HCT116 (cell line): ENCODE measurements around the gene MYCBP2. TPM values are rescaled to one million over a fixed set of nuclear protein-coding genes. Genes with fewer than 3 reads are reported as not detected.

ENCODE experiments used
- ATAC-seq: fragments of 200-7000 bp; cut with Tn5 transposase; 2 replicates; pipeline ENCODE4 v1.9.1; 2020; ENCODE audit warnings: mild to moderate bottlenecking, moderate library complexity
- BruUV-seq: library from RNA; stranded (reverse); fragments of 400-500 nt; replicated peaks from 2 replicates; lab custom pipeline; 2021; lab: Mats Ljungman, UMichigan
- CTCF ChIA-PET: fragments of 300-600 bp; sonication (Branson Sonifier 250); formaldehyde crosslinking; loops from one replicate; lab custom pipeline; 2021; ENCODE audit warnings: antibody characterized with exemption; lab: Charles Lee
- POLR2A ChIA-PET: fragments of 300-600, 350-600 bp; sonication (Branson Sonifier 250); formaldehyde crosslinking; loops from one replicate; lab custom pipeline; 2021; ENCODE audit warnings: antibody characterized with exemption; lab: Charles Lee
- RAD21 ChIA-PET, 2 experiments: fragments of 300-600 bp; sonication (Branson Sonifier 250); formaldehyde crosslinking; loops; one replicate each; lab custom pipeline; 2023; ENCODE audit warnings: low total read pairs in 2 of 2; ENCODE audit not compliant: uncharacterized antibody in 2 of 2, unreplicated experiment in 2 of 2, low non-redundant PET in 1 of 2; lab: Charles Lee
- DNase-seq: peaks from one replicate; pipeline ENCODE4 v3.0.0-alpha.2; 2010; ENCODE audit warnings: low read depth, low spot score
- H2AFZ ChIP-seq: fragments of 200-600 bp; shearing (Covaris generic), sonication (generic); 2 replicates; pipeline ENCODE4 v1.6.1; 2017; ENCODE audit warnings: low read depth, mixed run types, mixed read lengths, antibody characterized with exemption, low read length; ENCODE audit not compliant: poor library complexity, severe bottlenecking
- H3K27ac ChIP-seq: 2 replicates; pipeline ENCODE4 v1.5.1; 2012; ENCODE audit warnings: low read depth, low read length
- H3K27me3 ChIP-seq: fragments of 200-600 bp; sonication (generic); 2 replicates; pipeline ENCODE4 v1.6.1; 2016; ENCODE audit warnings: mixed run types, low read length, mixed read lengths; ENCODE audit not compliant: insufficient read depth
- H3K36me3 ChIP-seq, 2 experiments: fragments of 200-500 bp in 1 of 2; fragments of 200-600 bp in 1 of 2; sonication (Bioruptor generic) in 1 of 2; sonication (generic) in 1 of 2; 2 replicates each; pipeline versions ENCODE4 v1.5.1 to v1.6.1; 2014 to 2016; ENCODE audit warnings: low read length in 2 of 2, inconsistent platforms in 1 of 2, mixed read lengths in 1 of 2, mixed run types in 1 of 2; ENCODE audit not compliant: insufficient read depth in 2 of 2, control insufficient read depth in 1 of 2
- H3K4me1 ChIP-seq, 2 experiments: fragments of 200-600 bp in 1 of 2; sonication (generic) in 1 of 2; 2 replicates each; pipeline versions ENCODE4 v1.5.1 to v1.6.1; 2012 to 2017; ENCODE audit warnings: low read length in 2 of 2, inconsistent platforms in 1 of 2, mild to moderate bottlenecking in 1 of 2, mixed read lengths in 1 of 2, mixed run types in 1 of 2, moderate library complexity in 1 of 2; ENCODE audit not compliant: insufficient read depth in 2 of 2, control insufficient read depth in 1 of 2
- H3K4me2 ChIP-seq: fragments of 200-600 bp; sonication (generic); 2 replicates; pipeline ENCODE4 v1.6.1; 2017; ENCODE audit warnings: mixed run types, low read length, mixed read lengths
- H3K4me3 ChIP-seq, 2 experiments: fragments of 200-600 bp in 1 of 2; sonication (generic) in 1 of 2; replicated peaks in 1 of 2; 2 replicates each; pipeline ENCODE4 v1.5.1; 2011 to 2016; ENCODE audit warnings: low read length in 2 of 2, control low read depth in 1 of 2, low read depth in 1 of 2, mild to moderate bottlenecking in 1 of 2, mixed read lengths in 1 of 2, mixed run types in 1 of 2
- H3K79me2 ChIP-seq: fragments of 200-600 bp; sonication (generic); 2 replicates; pipeline ENCODE4 v1.6.1; 2017; ENCODE audit warnings: mild to moderate bottlenecking, mixed run types, low read length, moderate library complexity, mixed read lengths; ENCODE audit not compliant: insufficient read depth
- H3K9ac ChIP-seq: fragments of 200-600 bp; sonication (generic); 2 replicates; pipeline ENCODE4 v1.6.1; 2016; ENCODE audit warnings: low read length, mixed read lengths
- H3K9me2 ChIP-seq: fragments of 200-600 bp; sonication (generic), shearing (Covaris generic); 2 replicates; pipeline ENCODE4 v1.6.1; 2017; ENCODE audit warnings: mixed run types, mild to moderate bottlenecking, moderate library complexity; ENCODE audit not compliant: insufficient read depth
- H3K9me3 ChIP-seq, 2 experiments: fragments of 200-500 bp in 1 of 2; fragments of 200-600 bp in 1 of 2; sonication (Bioruptor generic) in 1 of 2; sonication (generic) in 1 of 2; 2 replicates each; pipeline ENCODE4 v1.6.1; 2014 to 2017; ENCODE audit warnings: low read length in 2 of 2, mixed read lengths in 2 of 2, inconsistent platforms in 1 of 2, low read depth in 1 of 2, mild to moderate bottlenecking in 1 of 2, mixed run types in 1 of 2, moderate library complexity in 1 of 2; ENCODE audit not compliant: control insufficient read depth in 1 of 2, insufficient read depth in 1 of 2
- H4K20me1 ChIP-seq: fragments of 200-600 bp; sonication (generic), shearing (Covaris generic); 2 replicates; pipeline ENCODE4 v1.6.1; 2017; ENCODE audit warnings: mixed run types, mild to moderate bottlenecking, moderate library complexity; ENCODE audit not compliant: insufficient read depth
- CEBPB ChIP-seq: IDR thresholded peaks from 2 replicates; pipeline ENCODE4 v1.6.1; 2012; ENCODE audit warnings: low read depth
- EGR1 ChIP-seq: IDR thresholded peaks from 2 replicates; pipeline ENCODE4 v1.6.1; 2012; ENCODE audit warnings: low read depth
- ELF1 ChIP-seq: IDR thresholded peaks from 2 replicates; pipeline ENCODE4 v1.6.1; 2012; ENCODE audit warnings: low read depth, borderline replicate concordance
- EZH2 ChIP-seq: fragments of 200-600 bp; sonication (generic); IDR thresholded peaks from 2 replicates; pipeline ENCODE4 v1.6.1; 2017; ENCODE audit warnings: antibody characterized with exemption, mixed run types
- EZH2phosphoT487 ChIP-seq: fragments of 200-600 bp; IDR thresholded peaks from 2 replicates; pipeline ENCODE4 v1.6.1; 2018; ENCODE audit warnings: antibody characterized with exemption, borderline replicate concordance
- JUND ChIP-seq: IDR thresholded peaks from 2 replicates; pipeline ENCODE4 v1.6.1; 2012
- RAD21 ChIP-seq: IDR thresholded peaks from 2 replicates; pipeline ENCODE4 v1.6.1; 2012; ENCODE audit warnings: low read depth, mild to moderate bottlenecking
- SIN3A ChIP-seq: IDR thresholded peaks from 2 replicates; pipeline ENCODE4 v1.6.1; 2012; ENCODE audit warnings: low read depth
- SP1 ChIP-seq: IDR thresholded peaks from 2 replicates; pipeline ENCODE4 v1.6.1; 2012; ENCODE audit warnings: low read depth
- ZFX ChIP-seq: fragments of 450-650 bp; IDR thresholded peaks from 2 replicates; pipeline ENCODE4 v1.6.1; 2017
- intact Hi-C: fragments of 100-400 bp; cut with micrococcal nuclease; formaldehyde crosslinking; loops from 2 replicates; pipeline ENCODE4 v1.10.0; 2022
- total RNA-seq: library from RNA; stranded (reverse); gene quantifications from one replicate; pipeline ENCODE4 v1.2.1, GENCODE V29; 2021; ENCODE audit not compliant: unreplicated experiment
- TF ChIP-seq, protein P1 (sequence below): IDR thresholded peaks from 2 replicates; pipeline ENCODE4 v1.6.1; 2012; ENCODE audit warnings: low read depth
- TF ChIP-seq, protein P2 (sequence below): IDR thresholded peaks from 2 replicates; pipeline ENCODE4 v1.6.1; 2012

Gene MYCBP2
- total RNA-seq, 1 experiment from 2014 or later, result 48.5 TPM

DNA sequence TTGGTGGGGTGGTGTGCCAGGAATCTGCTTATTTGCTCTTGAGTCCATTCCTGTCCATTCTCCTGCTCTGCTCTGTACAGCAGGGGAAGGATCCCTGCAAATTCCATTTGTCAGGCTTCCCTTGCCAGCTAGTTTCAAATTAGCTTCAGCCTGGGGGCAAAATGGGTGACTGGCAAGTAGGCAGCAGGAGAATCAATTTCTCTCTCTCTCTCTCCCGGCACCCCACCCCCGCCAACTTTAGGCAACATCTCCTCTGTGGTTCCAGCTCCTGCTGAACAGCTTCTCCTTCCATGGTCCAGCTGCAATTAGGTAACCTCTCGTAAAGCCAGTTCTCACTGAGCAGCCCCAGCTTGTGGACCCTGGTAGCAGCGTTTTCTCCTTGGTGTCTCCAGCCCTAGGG, 6.7 kb upstream of the MYCBP2 start:
- H3K4me1 ChIP-seq, result peaks cover 7 to 11% of the 10 kb centered on the region in 2 experiments; a peak in 3 of 4 replicates
- H3K79me2 ChIP-seq, result no peaks in the 10 kb centered on the region
- DNase-seq, result no peak
- BruUV-seq, result no TSS peak
- no peak overlapping the region for H2AFZ ChIP-seq
- H3K4me2 ChIP-seq, result no peak overlapping the region
- POLR2A ChIA-PET, result no interaction called here
- no peaks in the 10 kb centered on the region for H4K20me1 ChIP-seq
- RAD21 ChIA-PET, result no interaction called here
- ATAC-seq, result no peak
- no peak overlapping the region for H3K27ac ChIP-seq
- no peak overlapping the region for H3K9ac ChIP-seq
- peaks cover 7% of the 10 kb centered on the region; the same call in 1 of the 2 replicates for H3K27me3 ChIP-seq
- H3K4me3 ChIP-seq, result no peak overlapping the region
- CTCF ChIA-PET, result no interaction called here
- TF ChIP-seq RAD21, result no peak
- TF ChIP-seq SIN3A, result no peak
- no peak for TF ChIP-seq ZFX
- no peak for TF ChIP-seq EGR1
- no peak for TF ChIP-seq EZH2
- TF ChIP-seq, protein P1, sequence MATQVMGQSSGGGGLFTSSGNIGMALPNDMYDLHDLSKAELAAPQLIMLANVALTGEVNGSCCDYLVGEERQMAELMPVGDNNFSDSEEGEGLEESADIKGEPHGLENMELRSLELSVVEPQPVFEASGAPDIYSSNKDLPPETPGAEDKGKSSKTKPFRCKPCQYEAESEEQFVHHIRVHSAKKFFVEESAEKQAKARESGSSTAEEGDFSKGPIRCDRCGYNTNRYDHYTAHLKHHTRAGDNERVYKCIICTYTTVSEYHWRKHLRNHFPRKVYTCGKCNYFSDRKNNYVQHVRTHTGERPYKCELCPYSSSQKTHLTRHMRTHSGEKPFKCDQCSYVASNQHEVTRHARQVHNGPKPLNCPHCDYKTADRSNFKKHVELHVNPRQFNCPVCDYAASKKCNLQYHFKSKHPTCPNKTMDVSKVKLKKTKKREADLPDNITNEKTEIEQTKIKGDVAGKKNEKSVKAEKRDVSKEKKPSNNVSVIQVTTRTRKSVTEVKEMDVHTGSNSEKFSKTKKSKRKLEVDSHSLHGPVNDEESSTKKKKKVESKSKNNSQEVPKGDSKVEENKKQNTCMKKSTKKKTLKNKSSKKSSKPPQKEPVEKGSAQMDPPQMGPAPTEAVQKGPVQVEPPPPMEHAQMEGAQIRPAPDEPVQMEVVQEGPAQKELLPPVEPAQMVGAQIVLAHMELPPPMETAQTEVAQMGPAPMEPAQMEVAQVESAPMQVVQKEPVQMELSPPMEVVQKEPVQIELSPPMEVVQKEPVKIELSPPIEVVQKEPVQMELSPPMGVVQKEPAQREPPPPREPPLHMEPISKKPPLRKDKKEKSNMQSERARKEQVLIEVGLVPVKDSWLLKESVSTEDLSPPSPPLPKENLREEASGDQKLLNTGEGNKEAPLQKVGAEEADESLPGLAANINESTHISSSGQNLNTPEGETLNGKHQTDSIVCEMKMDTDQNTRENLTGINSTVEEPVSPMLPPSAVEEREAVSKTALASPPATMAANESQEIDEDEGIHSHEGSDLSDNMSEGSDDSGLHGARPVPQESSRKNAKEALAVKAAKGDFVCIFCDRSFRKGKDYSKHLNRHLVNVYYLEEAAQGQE, result no peak
- no peak for TF ChIP-seq ELF1
- TF ChIP-seq CEBPB, result no peak
- no peak for TF ChIP-seq EZH2phosphoT487
- TF ChIP-seq, protein P2, sequence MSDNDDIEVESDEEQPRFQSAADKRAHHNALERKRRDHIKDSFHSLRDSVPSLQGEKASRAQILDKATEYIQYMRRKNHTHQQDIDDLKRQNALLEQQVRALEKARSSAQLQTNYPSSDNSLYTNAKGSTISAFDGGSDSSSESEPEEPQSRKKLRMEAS, result no peak
- TF ChIP-seq JUND, result no peak
- TF ChIP-seq SP1, result no peak
- no peaks in the 10 kb centered on the region for H3K36me3 ChIP-seq
- no peaks in the 10 kb centered on the region for H3K9me2 ChIP-seq
- H3K9me3 ChIP-seq, result no peaks in the 10 kb centered on the region
- intact Hi-C loops, result no loop called here
